AG09309 (cell line): ENCODE measurements around the gene YJU2.

ENCODE experiments used
- DNase-seq: peaks from one replicate; pipeline ENCODE4 v3.0.0-alpha.2; 2010; ENCODE audit warnings: low read depth
- H3K4me3 ChIP-seq: 2 replicates; pipeline ENCODE4 v1.5.1; 2011; ENCODE audit warnings: mild to moderate bottlenecking, low read depth, low read length, moderate library complexity; ENCODE audit not compliant: control insufficient read depth
- CTCF ChIP-seq: IDR thresholded peaks from 2 replicates; pipeline ENCODE4 v1.5.1; 2011; ENCODE audit warnings: mild to moderate bottlenecking, low read depth, low read length, inconsistent platforms; ENCODE audit not compliant: insufficient read depth, control insufficient read depth; ENCODE audit errors: missing control alignments

The YJU2 gene

GRCh38 chr19:4292515-4292914 lies 45.6 kb downstream of the YJU2 start:
- no peak for TF ChIP-seq CTCF
- no peak overlapping the region for H3K4me3 ChIP-seq
- no peak for DNase-seq

GRCh38 chr19:4294389-4294788 lies 47.5 kb downstream of the YJU2 start:
- DNase-seq, result no peak
- no peak for TF ChIP-seq CTCF
- H3K4me3 ChIP-seq, result no peak overlapping the region

- DNase-seq, result no peak
- TF ChIP-seq CTCF, result no peak
- no peak overlapping the region for H3K4me3 ChIP-seq
Observed at GRCh38 chr19:4295972-4296771, 49.3 kb downstream of the YJU2 start.

GRCh38 chr19:4297901-4298809 lies 51.3 kb downstream of the YJU2 start:
- H3K4me3 ChIP-seq, result no peak overlapping the region
- TF ChIP-seq CTCF, result no peak
- DNase-seq, result no peak

GRCh38 chr19:4298810-4299550 lies 52.1 kb downstream of the YJU2 start:
- DNase-seq, result no peak
- TF ChIP-seq CTCF, result no peak
- H3K4me3 ChIP-seq, result no peak overlapping the region

GRCh38 chr19:4300589-4300988 lies 53.7 kb downstream of the YJU2 start:
- no peak overlapping the region for H3K4me3 ChIP-seq
- no peak for TF ChIP-seq CTCF
- DNase-seq, result no peak
